ENCODE measurements around the gene PIP5K1C. TPM values are rescaled to one million over a fixed set of nuclear protein-coding genes. Genes with fewer than 3 reads are reported as not detected.
A peak's percentile ranks its signal among the peaks of the same experiment; 100 is the strongest.
"Not testable (repeated sequence)": the region's sequence is repeated elsewhere in the genome, so short reads cannot be mapped to it uniquely, and the experiment has no call there.

The PIP5K1C gene
- total RNA-seq, 1 donor from 2014 or later, result 22.5 TPM

- Mint-ChIP-seq H3K4me1 (peaks cover 3% of the 10 kb centered on the region), H3K27ac (no peak overlapping the region), H3K36me3 (ENCODE audit: low read depth) (peaks cover 4% of the 10 kb centered on the region), H3K9me3 (no peaks in the 10 kb centered on the region), H3K27me3 (no peaks in the 10 kb centered on the region), H3K4me3 (no peak overlapping the region)
- intact Hi-C loops (cut with micrococcal nuclease), result no loop called here
- no peak for DNase-seq
These were observed 62.6 kb downstream of the PIP5K1C start for GRCh38 chr19:3637621-3638020.

- Mint-ChIP-seq H3K4me3 (no peak overlapping the region), H3K27me3 (no peaks in the 10 kb centered on the region), H3K9me3 (no peaks in the 10 kb centered on the region), H3K4me1 (peaks cover 3% of the 10 kb centered on the region), H3K36me3 (ENCODE audit: low read depth) (peaks cover 4% of the 10 kb centered on the region), H3K27ac (no peak overlapping the region)
- no peak for DNase-seq
- intact Hi-C loops (cut with micrococcal nuclease), result no loop called here
These were observed 63.3 kb downstream of the PIP5K1C start for GRCh38 chr19:3636962-3637361.

GRCh38 chr19:3636506-3636905, 63.8 kb downstream of the PIP5K1C start:
- no peak overlapping the region for H3K27ac Mint-ChIP-seq
- no peaks in the 10 kb centered on the region for H3K9me3 Mint-ChIP-seq
- peaks cover 3% of the 10 kb centered on the region for H3K4me1 Mint-ChIP-seq
- intact Hi-C loops (cut with micrococcal nuclease), result no loop called here
- peaks cover 4% of the 10 kb centered on the region for H3K36me3 Mint-ChIP-seq (ENCODE audit: low read depth)
- no peak overlapping the region for H3K4me3 Mint-ChIP-seq
- H3K27me3 Mint-ChIP-seq, result no peaks in the 10 kb centered on the region
- DNase-seq, result no peak

- Mint-ChIP-seq H3K4me1 (peaks cover 3% of the 10 kb centered on the region), H3K36me3 (ENCODE audit: low read depth) (peaks cover 4% of the 10 kb centered on the region), H3K27ac (no peak overlapping the region), H3K27me3 (no peaks in the 10 kb centered on the region), H3K9me3 (no peaks in the 10 kb centered on the region), H3K4me3 (no peak overlapping the region)
- intact Hi-C loops (cut with micrococcal nuclease), result no loop called here
- no peak for DNase-seq
These were observed 65.7 kb downstream of the PIP5K1C start for GRCh38 chr19:3634496-3635045.

GRCh38 chr19:3633559-3633988, 66.7 kb downstream of the PIP5K1C start:
- Mint-ChIP-seq H3K4me1 (peaks cover 2% of the 10 kb centered on the region), H3K4me3 (no peak overlapping the region), H3K27ac (no peak overlapping the region), H3K36me3 (ENCODE audit: low read depth) (peaks cover 4% of the 10 kb centered on the region), H3K27me3 (no peaks in the 10 kb centered on the region), H3K9me3 (no peaks in the 10 kb centered on the region)
- no peak for DNase-seq
- intact Hi-C loops (cut with micrococcal nuclease), result no loop called here

GRCh38 chr19:3632739-3633558, 67.3 kb downstream of the PIP5K1C start:
- Mint-ChIP-seq H3K4me3 (no peak overlapping the region), H3K4me1 (no peaks in the 10 kb centered on the region), H3K36me3 (ENCODE audit: low read depth) (peaks cover 1% of the 10 kb centered on the region), H3K27ac (no peak overlapping the region), H3K9me3 (no peaks in the 10 kb centered on the region), H3K27me3 (no peaks in the 10 kb centered on the region)
- no peak for DNase-seq
- intact Hi-C loops (cut with micrococcal nuclease), result no loop called here

- H3K9me3 Mint-ChIP-seq, result no peaks in the 10 kb centered on the region
- H3K27ac Mint-ChIP-seq, result no peak overlapping the region
- peaks cover 1% of the 10 kb centered on the region for H3K36me3 Mint-ChIP-seq (ENCODE audit: low read depth)
- H3K27me3 Mint-ChIP-seq, result no peaks in the 10 kb centered on the region
- peaks cover under 1% of the 10 kb centered on the region for H3K4me1 Mint-ChIP-seq
- H3K4me3 Mint-ChIP-seq, result no peak overlapping the region
- DNase-seq, result no peak
- intact Hi-C loops (cut with micrococcal nuclease), result no loop called here
These were observed 68.2 kb downstream of the PIP5K1C start for GRCh38 chr19:3632098-3632497.

- Mint-ChIP-seq H3K4me3 (no peak overlapping the region), H3K36me3 (ENCODE audit: low read depth) (peaks cover 1% of the 10 kb centered on the region), H3K27me3 (no peaks in the 10 kb centered on the region), H3K4me1 (peaks cover 7% of the 10 kb centered on the region), H3K9me3 (no peaks in the 10 kb centered on the region), H3K27ac (no peak overlapping the region)
- DNase-seq, result no peak
- intact Hi-C loops (cut with micrococcal nuclease), result no loop called here
These were observed 69.0 kb downstream of the PIP5K1C start for GRCh38 chr19:3631053-3631861.

GRCh38 chr19:3628766-3629165, 71.5 kb downstream of the PIP5K1C start:
- H3K27me3 Mint-ChIP-seq; H3K27ac Mint-ChIP-seq; H3K36me3 Mint-ChIP-seq (ENCODE audit: low read depth); DNase-seq; H3K9me3 Mint-ChIP-seq; H3K4me3 Mint-ChIP-seq: not testable (repeated sequence)
- H3K4me1 Mint-ChIP-seq, result peaks cover 23% of the 10 kb centered on the region
- intact Hi-C loops (cut with micrococcal nuclease), result loop anchor here (5.0 kb wide), 1 partner anchor 71 kb away; the partner anchor contains the start of gene MFSD12

- intact Hi-C loops (cut with micrococcal nuclease), result loop anchor here (1.0 to 5.0 kb wide), 5 partner anchors 55 to 134 kb away; partner anchors contain the start of genes APBA3, FZR1, HMG20B and MFSD12
- H3K27me3 Mint-ChIP-seq, result no peaks in the 10 kb centered on the region
- peaks cover 23% of the 10 kb centered on the region for H3K4me1 Mint-ChIP-seq
- no peak overlapping the region for H3K27ac Mint-ChIP-seq
- DNase-seq, result no peak
- peak overlapping the region; percentile 93 for H3K4me3 Mint-ChIP-seq
- no peaks in the 10 kb centered on the region for H3K9me3 Mint-ChIP-seq
- H3K36me3 Mint-ChIP-seq (ENCODE audit: low read depth), result peaks cover 5% of the 10 kb centered on the region
These were observed 72.9 kb downstream of the PIP5K1C start for GRCh38 chr19:3627351-3627723.

GRCh38 chr19:3626473-3627350, 73.6 kb downstream of the PIP5K1C start, which contains the start of gene CACTIN:
Gene CACTIN (minus strand): TSS chr19:3626790. CDS start chr19:3626762, 28 bp downstream.
- H3K4me3 Mint-ChIP-seq, result peak within 1 kb of the TSS; percentile 93
- peaks cover 7% of the 10 kb centered on the region for H3K36me3 Mint-ChIP-seq (ENCODE audit: low read depth)
- no peaks in the 10 kb centered on the region for H3K27me3 Mint-ChIP-seq
- peaks cover 23% of the 10 kb centered on the region for H3K4me1 Mint-ChIP-seq
- intact Hi-C loops (cut with micrococcal nuclease), result loop anchor here (1.0 to 5.0 kb wide), 5 partner anchors 54 to 135 kb away; partner anchors contain the start of genes APBA3, FZR1, HMG20B and MFSD12
- peak within 1 kb of the TSS; percentile 98 for H3K27ac Mint-ChIP-seq
- peak; percentile 100 for DNase-seq
- no peaks in the 10 kb centered on the region for H3K9me3 Mint-ChIP-seq

- no peaks in the 10 kb centered on the region for H3K27me3 Mint-ChIP-seq
- intact Hi-C loops (cut with micrococcal nuclease), result loop anchor here (2.0 to 5.0 kb wide), 3 partner anchors 53 to 75 kb away; partner anchors contain the start of genes HMG20B, MFSD12 and PIP5K1C
- peak overlapping the region; percentile 93 for H3K4me3 Mint-ChIP-seq
- H3K4me1 Mint-ChIP-seq, result peaks cover 23% of the 10 kb centered on the region
- H3K9me3 Mint-ChIP-seq, result no peaks in the 10 kb centered on the region
- H3K27ac Mint-ChIP-seq, result peak overlapping the region; percentile 98
- H3K36me3 Mint-ChIP-seq (ENCODE audit: low read depth), result peaks cover 9% of the 10 kb centered on the region
- DNase-seq, result no peak
These were observed 74.2 kb downstream of the PIP5K1C start for GRCh38 chr19:3625996-3626472.

- DNase-seq, result no peak
- Mint-ChIP-seq H3K4me1 (peaks cover 23% of the 10 kb centered on the region), H3K4me3 (no peak overlapping the region), H3K36me3 (ENCODE audit: low read depth) (peaks cover 14% of the 10 kb centered on the region), H3K9me3 (no peaks in the 10 kb centered on the region), H3K27me3 (no peaks in the 10 kb centered on the region), H3K27ac (no peak overlapping the region)
- intact Hi-C loops (cut with micrococcal nuclease), result no loop called here
These were observed 76.6 kb downstream of the PIP5K1C start for GRCh38 chr19:3623716-3624115.

Data from activated CD4-positive, alpha-beta T cell treated with anti-CD3 and anti-CD28 coated beads, Interleukin-2, amount 10 ng/mL, durations not matched to agents 24 days and 14 days (primary cell).